Cardiac fibroblast (primary cell): ENCODE data around the gene TUBGCP4.

Experiments used
- DNase-seq, 2 donors: peaks; one replicate each; pipeline versions ENCODE4 v3.0.0 to v3.0.0-alpha.2; 2010; ENCODE audit warnings: low read depth in 2 of 2
- H3K4me3 ChIP-seq, 2 donors: replicated peaks in 1 of 2; 1 replicate in 1 of 2; 2 replicates in 1 of 2; pipeline ENCODE4 v1.5.1; 2011; ENCODE audit warnings: low read depth in 2 of 2, low read length in 2 of 2, mild to moderate bottlenecking in 2 of 2, moderate library complexity in 1 of 2
- TF ChIP-seq, protein P1 (sequence below): IDR thresholded peaks from one replicate; pipeline ENCODE4 v1.5.1; 2011; ENCODE audit warnings: low read depth, mild to moderate bottlenecking, low read length, inconsistent platforms

TUBGCP4 gene

DNA sequence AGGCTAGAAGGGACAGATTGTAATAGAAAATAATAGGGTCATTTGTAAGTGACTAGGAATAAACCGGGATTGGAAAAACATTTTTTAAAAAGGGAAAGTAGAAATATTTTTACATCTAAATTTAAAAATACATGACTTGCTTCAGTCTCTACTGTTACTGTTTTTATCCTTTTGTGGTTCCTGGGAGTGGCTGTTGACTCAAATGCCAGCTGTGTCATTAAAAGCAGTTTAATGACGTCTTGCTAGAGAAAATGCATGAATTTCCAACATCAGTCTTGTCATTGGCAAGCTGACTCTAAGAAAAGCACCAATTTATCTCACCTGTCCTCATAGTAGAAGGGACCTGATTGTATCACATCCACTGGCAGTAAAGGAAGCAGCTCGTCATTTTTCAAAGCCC lies 23.8 kb upstream of the TUBGCP4 start:
- no peak for DNase-seq
- TF ChIP-seq, protein P1, sequence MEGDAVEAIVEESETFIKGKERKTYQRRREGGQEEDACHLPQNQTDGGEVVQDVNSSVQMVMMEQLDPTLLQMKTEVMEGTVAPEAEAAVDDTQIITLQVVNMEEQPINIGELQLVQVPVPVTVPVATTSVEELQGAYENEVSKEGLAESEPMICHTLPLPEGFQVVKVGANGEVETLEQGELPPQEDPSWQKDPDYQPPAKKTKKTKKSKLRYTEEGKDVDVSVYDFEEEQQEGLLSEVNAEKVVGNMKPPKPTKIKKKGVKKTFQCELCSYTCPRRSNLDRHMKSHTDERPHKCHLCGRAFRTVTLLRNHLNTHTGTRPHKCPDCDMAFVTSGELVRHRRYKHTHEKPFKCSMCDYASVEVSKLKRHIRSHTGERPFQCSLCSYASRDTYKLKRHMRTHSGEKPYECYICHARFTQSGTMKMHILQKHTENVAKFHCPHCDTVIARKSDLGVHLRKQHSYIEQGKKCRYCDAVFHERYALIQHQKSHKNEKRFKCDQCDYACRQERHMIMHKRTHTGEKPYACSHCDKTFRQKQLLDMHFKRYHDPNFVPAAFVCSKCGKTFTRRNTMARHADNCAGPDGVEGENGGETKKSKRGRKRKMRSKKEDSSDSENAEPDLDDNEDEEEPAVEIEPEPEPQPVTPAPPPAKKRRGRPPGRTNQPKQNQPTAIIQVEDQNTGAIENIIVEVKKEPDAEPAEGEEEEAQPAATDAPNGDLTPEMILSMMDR: no peak
- H3K4me3 ChIP-seq: no peak overlapping the region

- TF ChIP-seq, protein P1: no peak
- H3K4me3 ChIP-seq: no peak overlapping the region
These were observed 18.1 kb upstream of the TUBGCP4 start for GRCh38 chr15:43352693-43353382.

GRCh38 chr15:43360821-43361220 lies 10.1 kb upstream of the TUBGCP4 start:
- H3K4me3 ChIP-seq: no peak overlapping the region
- TF ChIP-seq, protein P1: no peak

More at GRCh38 chr15:43352693-43353382, 18.1 kb upstream of the TUBGCP4 start:
- DNase-seq: no peak

DNA sequence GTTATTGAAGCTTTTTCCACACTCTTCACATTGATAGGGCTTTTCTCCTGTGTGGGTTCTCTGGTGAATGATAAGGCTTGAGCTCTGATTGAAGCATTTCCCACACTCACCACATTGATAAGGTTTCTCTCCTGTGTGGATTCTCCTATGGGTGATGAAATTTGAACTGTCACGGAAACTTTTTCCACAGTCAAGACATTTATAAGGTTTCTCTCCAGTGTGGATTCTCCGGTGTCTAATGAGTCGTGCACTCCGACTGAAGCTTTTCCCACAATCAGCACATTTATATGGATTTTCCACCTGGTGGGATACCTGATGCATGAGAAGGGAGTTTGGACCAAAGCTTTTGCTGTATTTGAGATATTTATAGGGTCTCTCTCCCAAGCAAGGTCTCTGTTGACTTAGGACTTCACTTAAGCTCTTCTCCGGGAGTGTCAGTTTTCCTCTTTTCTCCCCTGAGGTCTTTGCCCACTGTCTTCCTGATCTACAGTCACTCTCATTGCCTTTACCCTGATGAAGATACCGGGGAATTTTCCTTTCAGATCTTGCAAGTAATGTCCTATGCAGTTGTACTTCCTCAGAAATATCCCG lies 9.5 kb upstream of the TUBGCP4 start:
- H3K4me3 ChIP-seq: no peak overlapping the region
- TF ChIP-seq, protein P1: no peak
- peak in 1 of 2 donors; percentile 15 for DNase-seq

More at GRCh38 chr15:43360821-43361220, 10.1 kb upstream of the TUBGCP4 start:
- DNase-seq: no peak

- TF ChIP-seq, protein P1: no peak
- peak overlapping the region; percentile 86 to 90 for H3K4me3 ChIP-seq
- peak; percentile 35 to 36 for DNase-seq
These were observed 459 bp upstream of the TUBGCP4 start for GRCh38 chr15:43370310-43370974.

GRCh38 chr15:43376017-43376705 lies 5.3 kb downstream of the TUBGCP4 start:
- TF ChIP-seq, protein P1: peak; percentile 87
- H3K4me3 ChIP-seq: no peak overlapping the region
- peak; percentile 39 to 58 for DNase-seq
